HepG2 (cell line): ENCODE data around the gene KLC4. TPM values are rescaled to one million over a fixed set of nuclear protein-coding genes. Genes with fewer than 3 reads are reported as not detected.

Experiments
- AHR ChIP-seq: IDR thresholded peaks from 2 replicates; pipeline ENCODE4 v1.6.1; 2018; ENCODE audit warnings: missing genetic modification reagents, missing compliant biosample characterization
- BRCA1 ChIP-seq: sonication (generic); formaldehyde crosslinking; IDR thresholded peaks from 2 replicates; pipeline ENCODE4 v1.4.0; 2020; ENCODE audit warnings: missing genetic modification reagents
- KLF6 ChIP-seq: IDR thresholded peaks from 2 replicates; pipeline ENCODE4 v1.8.0; 2016; ENCODE audit warnings: missing biosample characterization, missing genetic modification reagents
- KLF9 ChIP-seq: IDR thresholded peaks from 2 replicates; pipeline ENCODE4 v1.6.1; 2016; ENCODE audit warnings: low read depth
- LCORL ChIP-seq, 2 experiments: fragments of 450-650 bp in 1 of 2; sonication (generic) in 1 of 2; formaldehyde crosslinking in 1 of 2; IDR thresholded peaks; 2 replicates each; pipeline versions ENCODE4 v1.5.0 to v1.6.1; 2017 to 2020; ENCODE audit warnings: antibody characterized with exemption in 1 of 2, missing genetic modification reagents in 1 of 2
- MAZ ChIP-seq, 2 experiments: sonication (generic) in 1 of 2; formaldehyde crosslinking in 1 of 2; IDR thresholded peaks; 2 replicates each; pipeline versions ENCODE4 v1.5.0 to v1.6.1; 2012 to 2020; ENCODE audit warnings: low read depth in 2 of 2, mild to moderate bottlenecking in 2 of 2, borderline replicate concordance in 1 of 2, improper control_type of control experiment in 1 of 2, low read length in 1 of 2, missing genetic modification reagents in 1 of 2, moderate library complexity in 1 of 2
- MED1 ChIP-seq: sonication (generic); formaldehyde crosslinking; IDR thresholded peaks from 2 replicates; pipeline ENCODE4 v1.4.0; 2020; ENCODE audit warnings: missing genetic modification reagents
- NCOA1 ChIP-seq: sonication (generic); formaldehyde crosslinking; IDR thresholded peaks from 2 replicates; pipeline ENCODE4 v1.9.0; 2021; ENCODE audit warnings: missing genetic modification reagents
- NFIC ChIP-seq: IDR thresholded peaks from 2 replicates; pipeline ENCODE4 v1.6.1; 2012; ENCODE audit warnings: mild to moderate bottlenecking, low read length, inconsistent platforms
- SNAPC2 ChIP-seq: sonication (generic); formaldehyde crosslinking; IDR thresholded peaks from 2 replicates; pipeline ENCODE4 v1.8.1; 2022; ENCODE audit warnings: mild to moderate bottlenecking, missing genetic modification reagents
- TBX2 ChIP-seq: sonication (generic); formaldehyde crosslinking; IDR thresholded peaks from 2 replicates; pipeline ENCODE4 v1.5.0; 2020; ENCODE audit warnings: missing genetic modification reagents, mild to moderate bottlenecking, borderline replicate concordance
- ZFP62 ChIP-seq: sonication (generic); formaldehyde crosslinking; IDR thresholded peaks from 2 replicates; pipeline ENCODE4 v1.4.0; 2020; ENCODE audit warnings: missing genetic modification reagents
- polyA plus RNA-seq, 8 experiments: library from polyadenylated mRNA; depleted of rRNA in 3 of 8; stranded (reverse) in 7 of 8; unstranded in 1 of 8; fragments of >200 nt; fragmentation: Illumina TruSeq in 4 of 8; extraction: Trizol in 4 of 8; gene quantifications; 2 replicates each; pipeline versions ENCODE4 v1.2.1 to v1.2.3, GENCODE V29; 2011 to 2016; ENCODE audit warnings: low read depth in 4 of 8, missing spikeins in 1 of 8, mixed read lengths in 1 of 8; ENCODE audit not compliant: insufficient read depth in 1 of 8
- total RNA-seq, 5 experiments: library from RNA; depleted of rRNA; stranded (reverse); fragments of >200 nt; fragmentation: Illumina TruSeq; extraction: Trizol; gene quantifications; 2 replicates each; pipeline ENCODE4 v1.2.3, GENCODE V29; 2016; ENCODE audit warnings: low read depth in 1 of 5
- TF ChIP-seq, protein P1 (sequence below), 2 experiments: sonication (generic) in 1 of 2; formaldehyde crosslinking in 1 of 2; IDR thresholded peaks; 2 replicates each; pipeline versions ENCODE4 v1.4.0 to v1.6.1; 2016 to 2020; ENCODE audit warnings: borderline replicate concordance in 1 of 2, low read depth in 1 of 2, mild to moderate bottlenecking in 1 of 2, missing genetic modification reagents in 1 of 2
- TF ChIP-seq, protein P2 (sequence below): sonication (generic); formaldehyde crosslinking; IDR thresholded peaks from 2 replicates; pipeline ENCODE4 v1.8.0; 2022; ENCODE audit warnings: mild to moderate bottlenecking, missing genetic modification reagents, moderate library complexity
- TF ChIP-seq, protein P3 (sequence below): sonication (generic); formaldehyde crosslinking; IDR thresholded peaks from 2 replicates; pipeline ENCODE4 v1.9.0; 2021; ENCODE audit warnings: mild to moderate bottlenecking, missing genetic modification reagents

KLC4 gene
- total and polyA plus RNA-seq, 2 of the 13 experiments (the other 11 are each of a cell fraction or from before 2014, with no cell fraction given) = 45.4 to 70.4 TPM

DNA sequence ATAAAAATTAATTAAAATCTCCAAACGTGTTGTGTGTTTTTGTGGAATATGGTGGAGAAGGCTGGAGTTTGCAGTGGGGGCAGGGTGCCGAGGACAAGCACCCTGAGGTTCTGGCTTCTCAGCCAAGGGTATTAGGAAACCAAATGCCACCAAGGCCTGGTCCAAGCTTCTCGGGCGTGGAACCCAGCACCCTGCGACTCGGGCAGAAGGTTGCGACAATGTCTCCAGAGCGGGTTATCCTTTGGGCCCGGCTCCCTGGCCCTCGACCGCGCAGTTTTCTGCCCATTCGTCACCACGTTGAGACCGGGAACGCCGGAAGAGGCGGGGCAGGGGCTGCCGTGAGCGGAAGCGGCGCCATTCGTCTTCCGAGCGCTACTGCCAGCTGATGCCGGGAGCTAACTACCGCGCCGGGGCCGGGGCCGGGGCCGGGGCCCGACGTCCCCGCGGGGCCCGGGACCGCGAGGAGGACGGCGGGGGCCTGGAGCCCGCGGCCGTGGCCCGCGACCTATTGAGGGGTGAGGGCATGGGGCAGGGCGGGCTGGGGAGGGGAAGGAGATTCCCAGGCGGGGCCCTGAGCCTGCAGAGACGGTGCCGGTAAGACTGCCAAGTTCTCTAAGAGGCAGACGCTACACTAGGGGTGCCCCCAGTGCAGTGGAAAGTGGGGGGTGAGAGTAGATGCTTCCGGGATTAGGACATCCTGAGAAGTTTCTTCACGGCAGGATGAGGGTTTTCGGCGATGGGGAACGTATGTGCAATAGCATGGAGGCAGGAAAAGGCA lies 38.0 kb upstream of the KLC4 start, which contains the start of gene RRP36 (continued):
- TF ChIP-seq KLF6 = 0 out of 2 replicates have a peak, but pooled peaks have one; percentile 63
- no peak for TF ChIP-seq LCORL (IDR thresholded peaks at IDR 0.05)
- TF ChIP-seq LCORL (CRISPR knock-in tag; IDR thresholded peaks at IDR 0.05) = no peak
- TF ChIP-seq KLF9 (CRISPR knock-in tag) = peak; percentile 74; the same call in 1 of the 2 replicates
- no peak; the same call in 1 of the 2 replicates for TF ChIP-seq TBX2 (CRISPR knock-in tag)
- TF ChIP-seq AHR = peak; percentile 63; the same call in 1 of the 2 replicates
- no peak for TF ChIP-seq MAZ (IDR thresholded peaks at IDR 0.05; ENCODE audit: borderline replicate concordance, low read depth, low read length)
- peak; percentile 48; the same call in 1 of the 2 replicates for TF ChIP-seq MAZ (CRISPR knock-in tag; IDR thresholded peaks at IDR 0.05; ENCODE audit: low read depth)
- TF ChIP-seq, protein P1, sequence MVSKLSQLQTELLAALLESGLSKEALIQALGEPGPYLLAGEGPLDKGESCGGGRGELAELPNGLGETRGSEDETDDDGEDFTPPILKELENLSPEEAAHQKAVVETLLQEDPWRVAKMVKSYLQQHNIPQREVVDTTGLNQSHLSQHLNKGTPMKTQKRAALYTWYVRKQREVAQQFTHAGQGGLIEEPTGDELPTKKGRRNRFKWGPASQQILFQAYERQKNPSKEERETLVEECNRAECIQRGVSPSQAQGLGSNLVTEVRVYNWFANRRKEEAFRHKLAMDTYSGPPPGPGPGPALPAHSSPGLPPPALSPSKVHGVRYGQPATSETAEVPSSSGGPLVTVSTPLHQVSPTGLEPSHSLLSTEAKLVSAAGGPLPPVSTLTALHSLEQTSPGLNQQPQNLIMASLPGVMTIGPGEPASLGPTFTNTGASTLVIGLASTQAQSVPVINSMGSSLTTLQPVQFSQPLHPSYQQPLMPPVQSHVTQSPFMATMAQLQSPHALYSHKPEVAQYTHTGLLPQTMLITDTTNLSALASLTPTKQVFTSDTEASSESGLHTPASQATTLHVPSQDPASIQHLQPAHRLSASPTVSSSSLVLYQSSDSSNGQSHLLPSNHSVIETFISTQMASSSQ (IDR thresholded peaks at IDR 0.05; ENCODE audit: low read depth) = no peak
- TF ChIP-seq, protein P1 (CRISPR knock-in tag; IDR thresholded peaks at IDR 0.05; ENCODE audit: borderline replicate concordance) = no peak
- TF ChIP-seq ZFP62 (CRISPR knock-in tag) = no peak
- TF ChIP-seq NCOA1 (CRISPR knock-in tag) = no peak
- TF ChIP-seq, protein P2, sequence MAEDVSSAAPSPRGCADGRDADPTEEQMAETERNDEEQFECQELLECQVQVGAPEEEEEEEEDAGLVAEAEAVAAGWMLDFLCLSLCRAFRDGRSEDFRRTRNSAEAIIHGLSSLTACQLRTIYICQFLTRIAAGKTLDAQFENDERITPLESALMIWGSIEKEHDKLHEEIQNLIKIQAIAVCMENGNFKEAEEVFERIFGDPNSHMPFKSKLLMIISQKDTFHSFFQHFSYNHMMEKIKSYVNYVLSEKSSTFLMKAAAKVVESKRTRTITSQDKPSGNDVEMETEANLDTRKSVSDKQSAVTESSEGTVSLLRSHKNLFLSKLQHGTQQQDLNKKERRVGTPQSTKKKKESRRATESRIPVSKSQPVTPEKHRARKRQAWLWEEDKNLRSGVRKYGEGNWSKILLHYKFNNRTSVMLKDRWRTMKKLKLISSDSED = no peak
- no peak for TF ChIP-seq NFIC
- no peak for TF ChIP-seq SNAPC2
- no peak for TF ChIP-seq BRCA1 (CRISPR knock-in tag)
- TF ChIP-seq MED1 (CRISPR knock-in tag) = peak; percentile 75
- TF ChIP-seq, protein P3, sequence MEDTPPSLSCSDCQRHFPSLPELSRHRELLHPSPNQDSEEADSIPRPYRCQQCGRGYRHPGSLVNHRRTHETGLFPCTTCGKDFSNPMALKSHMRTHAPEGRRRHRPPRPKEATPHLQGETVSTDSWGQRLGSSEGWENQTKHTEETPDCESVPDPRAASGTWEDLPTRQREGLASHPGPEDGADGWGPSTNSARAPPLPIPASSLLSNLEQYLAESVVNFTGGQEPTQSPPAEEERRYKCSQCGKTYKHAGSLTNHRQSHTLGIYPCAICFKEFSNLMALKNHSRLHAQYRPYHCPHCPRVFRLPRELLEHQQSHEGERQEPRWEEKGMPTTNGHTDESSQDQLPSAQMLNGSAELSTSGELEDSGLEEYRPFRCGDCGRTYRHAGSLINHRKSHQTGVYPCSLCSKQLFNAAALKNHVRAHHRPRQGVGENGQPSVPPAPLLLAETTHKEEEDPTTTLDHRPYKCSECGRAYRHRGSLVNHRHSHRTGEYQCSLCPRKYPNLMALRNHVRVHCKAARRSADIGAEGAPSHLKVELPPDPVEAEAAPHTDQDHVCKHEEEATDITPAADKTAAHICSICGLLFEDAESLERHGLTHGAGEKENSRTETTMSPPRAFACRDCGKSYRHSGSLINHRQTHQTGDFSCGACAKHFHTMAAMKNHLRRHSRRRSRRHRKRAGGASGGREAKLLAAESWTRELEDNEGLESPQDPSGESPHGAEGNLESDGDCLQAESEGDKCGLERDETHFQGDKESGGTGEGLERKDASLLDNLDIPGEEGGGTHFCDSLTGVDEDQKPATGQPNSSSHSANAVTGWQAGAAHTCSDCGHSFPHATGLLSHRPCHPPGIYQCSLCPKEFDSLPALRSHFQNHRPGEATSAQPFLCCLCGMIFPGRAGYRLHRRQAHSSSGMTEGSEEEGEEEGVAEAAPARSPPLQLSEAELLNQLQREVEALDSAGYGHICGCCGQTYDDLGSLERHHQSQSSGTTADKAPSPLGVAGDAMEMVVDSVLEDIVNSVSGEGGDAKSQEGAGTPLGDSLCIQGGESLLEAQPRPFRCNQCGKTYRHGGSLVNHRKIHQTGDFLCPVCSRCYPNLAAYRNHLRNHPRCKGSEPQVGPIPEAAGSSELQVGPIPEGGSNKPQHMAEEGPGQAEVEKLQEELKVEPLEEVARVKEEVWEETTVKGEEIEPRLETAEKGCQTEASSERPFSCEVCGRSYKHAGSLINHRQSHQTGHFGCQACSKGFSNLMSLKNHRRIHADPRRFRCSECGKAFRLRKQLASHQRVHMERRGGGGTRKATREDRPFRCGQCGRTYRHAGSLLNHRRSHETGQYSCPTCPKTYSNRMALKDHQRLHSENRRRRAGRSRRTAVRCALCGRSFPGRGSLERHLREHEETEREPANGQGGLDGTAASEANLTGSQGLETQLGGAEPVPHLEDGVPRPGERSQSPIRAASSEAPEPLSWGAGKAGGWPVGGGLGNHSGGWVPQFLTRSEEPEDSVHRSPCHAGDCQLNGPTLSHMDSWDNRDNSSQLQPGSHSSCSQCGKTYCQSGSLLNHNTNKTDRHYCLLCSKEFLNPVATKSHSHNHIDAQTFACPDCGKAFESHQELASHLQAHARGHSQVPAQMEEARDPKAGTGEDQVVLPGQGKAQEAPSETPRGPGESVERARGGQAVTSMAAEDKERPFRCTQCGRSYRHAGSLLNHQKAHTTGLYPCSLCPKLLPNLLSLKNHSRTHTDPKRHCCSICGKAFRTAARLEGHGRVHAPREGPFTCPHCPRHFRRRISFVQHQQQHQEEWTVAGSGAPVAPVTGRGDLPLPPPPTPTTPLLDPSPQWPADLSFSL (CRISPR knock-in tag) = no peak
